HG03469 (cell line): ENCODE data around the gene HOMER1.
"Not testable (repeated sequence)": the region's sequence is repeated elsewhere in the genome, so short reads cannot be mapped to it uniquely, and the experiment has no call there.

Experiments
- ATAC-seq: cut with Tn5 transposase; IDR thresholded peaks from one replicate; pipeline ENCODE4 v1.9.1; 2021; ENCODE audit warnings: mild to moderate bottlenecking, moderate library complexity, moderate number of reproducible peaks; ENCODE audit not compliant: unreplicated experiment

Gene HOMER1

GRCh38 chr5:79518718-79519117 lies 4.8 kb upstream of the HOMER1 start:
- no peak for ATAC-seq

- no peak for ATAC-seq
These were observed 3.7 kb upstream of the HOMER1 start for GRCh38 chr5:79517601-79518000.

- ATAC-seq: no peak
These were observed 3.1 kb upstream of the HOMER1 start for GRCh38 chr5:79516986-79517385.

- not testable (repeated sequence) for ATAC-seq
These were observed 2.4 kb upstream of the HOMER1 start for GRCh38 chr5:79516331-79516730.

- ATAC-seq: peak; percentile 66
These were observed 614 bp upstream of the HOMER1 start for GRCh38 chr5:79514391-79515105.

DNA sequence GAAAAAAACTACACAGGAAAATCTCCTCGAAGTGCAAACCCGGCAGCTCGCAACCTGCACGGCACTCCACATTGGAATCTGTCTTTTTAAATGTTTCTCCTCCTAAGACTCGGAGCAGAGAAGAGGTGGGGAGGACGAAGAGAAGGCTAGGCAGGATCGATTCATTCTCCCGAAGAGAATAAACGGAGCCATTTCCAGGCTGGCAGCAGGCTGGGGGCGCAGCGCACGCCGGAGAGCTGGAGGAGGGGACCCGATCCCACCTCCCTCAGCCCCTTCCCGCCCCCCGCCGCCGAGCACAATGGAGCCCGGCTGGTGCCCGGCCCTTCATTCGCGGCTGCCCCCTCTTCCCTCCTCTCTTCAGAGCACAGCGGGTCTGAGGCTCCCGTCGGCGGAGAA lies 628 bp downstream of the HOMER1 start:
- no peak for ATAC-seq

DNA sequence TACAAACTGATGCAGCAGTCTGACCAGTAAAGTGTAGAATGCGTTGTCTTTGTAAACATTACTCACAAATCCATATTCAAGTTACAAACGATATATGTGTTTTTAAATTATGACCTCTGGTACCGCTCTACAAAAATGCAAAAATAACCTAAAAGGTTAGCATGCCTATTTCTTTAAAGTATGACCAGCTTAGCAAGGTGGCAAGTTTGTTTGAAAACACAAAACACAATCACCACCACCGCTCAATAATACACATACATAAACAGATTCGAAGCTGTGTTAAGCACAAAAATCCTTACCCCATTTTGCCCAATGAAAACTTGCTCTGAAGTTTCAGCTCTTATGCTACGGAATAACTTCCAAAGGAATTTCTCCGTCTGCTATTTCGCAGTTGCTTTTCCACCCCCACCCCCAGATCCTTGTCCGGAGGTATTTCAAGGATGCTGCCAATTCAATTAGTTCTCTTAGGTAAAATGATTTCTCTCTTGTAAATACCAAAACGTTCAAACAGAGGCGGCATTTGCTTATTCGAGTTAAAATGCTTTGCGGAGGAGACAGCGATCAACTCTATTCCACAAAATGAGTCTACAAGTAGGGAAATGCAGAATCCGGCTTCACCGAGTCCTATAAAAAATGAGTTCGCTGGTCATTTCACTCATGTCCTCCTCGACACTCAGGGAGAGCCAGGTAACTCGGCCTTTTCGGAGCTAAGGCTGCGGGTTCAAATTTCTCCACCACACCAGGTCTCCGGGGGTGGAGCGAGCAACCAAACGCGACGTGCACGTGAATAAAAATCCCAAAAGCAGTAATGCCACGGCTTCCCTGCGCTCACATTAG lies 1.2 kb downstream of the HOMER1 start:
- no peak for ATAC-seq

DNA sequence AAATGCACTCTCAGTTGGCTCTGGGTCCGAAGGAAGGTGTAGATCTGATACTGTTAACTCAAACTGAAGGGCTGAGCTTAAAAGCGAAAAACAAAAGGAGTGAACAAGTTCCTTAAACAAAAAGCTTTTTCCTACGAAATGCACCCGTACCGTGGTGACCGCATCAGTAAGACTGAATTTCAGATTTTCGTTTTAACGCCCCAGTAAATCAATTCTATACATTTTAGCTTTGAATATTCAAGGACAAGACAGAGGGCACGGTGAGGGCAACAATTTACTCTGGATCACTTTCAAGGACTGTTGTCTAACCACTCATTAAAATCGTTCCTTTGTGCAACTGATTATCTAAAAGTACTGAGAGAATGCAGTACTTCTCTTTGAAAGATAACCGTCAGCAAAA lies 1.9 kb downstream of the HOMER1 start:
- ATAC-seq: no peak

DNA sequence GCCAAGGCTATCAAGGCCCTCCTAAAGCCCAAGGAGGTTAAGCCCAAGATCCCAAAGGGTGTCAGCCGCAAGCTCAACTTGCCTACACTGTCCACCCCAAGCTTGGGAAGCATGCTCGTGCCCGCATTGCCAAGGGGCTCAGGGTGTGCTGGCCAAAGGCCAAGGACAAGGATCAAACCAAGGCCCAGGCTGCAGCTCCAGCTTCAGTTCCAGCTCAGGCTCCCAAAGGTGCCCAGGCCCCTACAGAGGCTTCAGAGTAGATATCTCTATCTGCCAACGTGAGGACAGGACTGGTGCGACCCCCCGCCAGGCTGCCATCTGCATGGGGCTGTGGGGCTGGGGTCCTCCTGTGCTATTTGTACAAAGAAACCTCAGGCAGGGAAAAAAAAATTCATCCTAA lies 3.3 kb downstream of the HOMER1 start:
- ATAC-seq: no peak

DNA sequence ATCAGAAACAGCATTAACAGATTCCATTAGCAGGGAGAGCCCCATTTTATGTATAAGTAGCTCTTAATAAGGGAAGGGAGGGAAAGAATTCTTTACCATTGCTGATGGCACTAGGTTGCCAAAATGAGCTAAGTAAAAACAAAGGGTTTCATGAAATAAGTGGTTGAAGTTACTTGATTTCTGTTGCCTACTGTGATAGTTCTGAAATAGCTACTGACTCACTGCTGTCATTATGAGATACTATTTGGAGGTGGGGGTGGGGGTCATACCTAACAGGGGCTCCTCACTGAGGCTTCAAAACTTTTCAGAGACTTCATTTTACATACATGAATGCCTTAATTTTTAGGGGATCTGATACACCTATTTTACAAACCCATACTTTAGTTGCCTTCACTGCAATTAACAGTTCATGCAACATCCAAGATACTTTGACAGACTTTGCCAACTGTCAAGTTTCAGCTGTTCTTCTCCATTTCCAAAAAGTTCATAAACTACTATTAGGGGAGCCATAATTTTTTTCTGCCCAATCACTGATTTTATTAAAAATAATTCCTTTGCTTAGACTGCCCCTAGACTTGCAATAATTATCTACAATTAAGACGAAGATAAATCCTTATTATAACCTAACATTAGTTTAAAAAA lies 4.6 kb downstream of the HOMER1 start:
- ATAC-seq: no peak

DNA sequence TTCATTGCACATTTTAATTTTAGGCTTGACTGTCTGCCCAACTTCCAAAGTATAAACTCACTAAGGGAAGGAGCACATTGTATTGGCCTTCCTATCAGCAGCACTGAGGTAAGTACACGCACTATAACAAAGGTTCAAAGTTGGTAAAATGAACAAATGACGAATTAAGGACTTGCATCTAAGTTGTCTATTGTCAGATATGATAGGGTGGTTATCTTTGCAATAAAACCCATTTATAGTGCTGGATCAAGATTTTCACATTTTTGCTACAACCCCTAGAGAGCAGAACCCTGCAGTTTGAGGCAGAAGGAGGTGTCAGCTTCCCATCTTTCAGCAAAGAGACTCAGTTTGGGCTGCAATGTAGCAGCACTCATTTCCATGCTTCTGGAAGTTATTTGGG lies 5.1 kb downstream of the HOMER1 start:
- no peak for ATAC-seq

GRCh38 chr5:79508354-79508753 lies 5.6 kb downstream of the HOMER1 start:
- no peak for ATAC-seq

- no peak for ATAC-seq
These were observed 6.4 kb downstream of the HOMER1 start for GRCh38 chr5:79507251-79508205.

GRCh38 chr5:79505138-79505537 lies 8.8 kb downstream of the HOMER1 start:
- no peak for ATAC-seq

DNA sequence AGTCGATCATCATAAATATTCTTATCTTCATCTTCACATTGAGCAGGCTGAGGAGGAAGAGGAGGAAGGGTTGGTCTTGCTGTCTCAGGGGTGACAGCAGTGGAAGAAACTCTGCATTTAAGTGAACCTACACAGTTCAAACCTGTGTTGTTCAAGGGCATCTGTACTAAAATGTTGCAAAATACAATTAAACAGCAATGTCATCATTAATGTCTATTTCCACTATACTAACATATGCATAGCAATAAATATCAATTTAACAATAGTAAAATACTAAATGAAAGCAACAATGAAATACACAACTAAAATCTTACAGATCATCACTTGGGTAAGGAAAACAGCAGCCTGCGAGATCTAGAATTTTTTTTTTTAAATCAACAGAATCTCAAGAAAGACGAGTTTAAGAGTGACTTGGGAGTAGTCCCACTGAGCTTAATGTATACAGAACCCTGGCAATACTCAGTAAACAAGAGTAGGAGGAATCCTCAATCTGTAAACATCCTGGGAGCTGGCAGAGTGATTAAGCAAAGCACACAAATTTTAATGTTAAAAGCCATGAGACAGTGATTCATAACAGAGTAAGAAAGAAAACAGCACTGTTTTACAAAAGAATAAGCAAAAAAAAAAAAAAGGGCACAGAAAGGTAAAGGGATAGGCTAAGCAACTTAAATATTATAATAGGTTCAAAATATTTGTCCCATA lies 10.0 kb downstream of the HOMER1 start:
- no peak for ATAC-seq

GRCh38 chr5:79499640-79500273 lies 14.2 kb downstream of the HOMER1 start:
- ATAC-seq: no peak

- no peak for ATAC-seq
These were observed 18.6 kb downstream of the HOMER1 start for GRCh38 chr5:79495311-79495710.

GRCh38 chr5:79493596-79494345 lies 20.2 kb downstream of the HOMER1 start:
- no peak for ATAC-seq
